Neuronal stem cell (in vitro differentiated cells): ENCODE data around the gene LST1.
A peak's percentile ranks its signal among the peaks of the same experiment; 100 is the strongest.
"Not testable (repeated sequence)": the region's sequence is repeated elsewhere in the genome, so short reads cannot be mapped to it uniquely, and the experiment has no call there.

Source experiments
- DNase-seq: peaks from one replicate; pipeline ENCODE4 v3.0.0-alpha.2; 2013; ENCODE audit warnings: low spot score
- H2AFZ ChIP-seq: one replicate; pipeline ENCODE4 v1.6.1; 2013; ENCODE audit warnings: mild to moderate bottlenecking, low read length, inconsistent platforms
- H2AK5ac ChIP-seq: 2 replicates; pipeline ENCODE4 v1.6.1; 2013; ENCODE audit warnings: low read depth, mild to moderate bottlenecking, inconsistent platforms, low read length, moderate library complexity, mixed read lengths
- H2BK120ac ChIP-seq: 2 replicates; pipeline ENCODE4 v1.6.1; 2013; ENCODE audit warnings: low read depth, mild to moderate bottlenecking, inconsistent platforms, low read length, moderate library complexity, mixed read lengths
- H2BK12ac ChIP-seq: one replicate; pipeline ENCODE4 v1.6.1; 2013; ENCODE audit warnings: low read length, inconsistent platforms
- H2BK15ac ChIP-seq: 2 replicates; pipeline ENCODE4 v1.6.1; 2013; ENCODE audit warnings: mild to moderate bottlenecking, low read length, inconsistent platforms, mixed read lengths
- H2BK5ac ChIP-seq: one replicate; pipeline ENCODE4 v1.6.1; 2013; ENCODE audit warnings: inconsistent platforms, mild to moderate bottlenecking, low read length, moderate library complexity
- H3K14ac ChIP-seq: one replicate; pipeline ENCODE4 v1.6.1; 2013; ENCODE audit warnings: low read length, inconsistent platforms
- H3K18ac ChIP-seq: 2 replicates; pipeline ENCODE4 v1.6.1; 2013; ENCODE audit warnings: low read length, inconsistent platforms
- H3K23ac ChIP-seq: 2 replicates; pipeline ENCODE4 v1.6.1; 2013; ENCODE audit warnings: low read depth, mild to moderate bottlenecking, mixed read lengths, low read length, inconsistent platforms; ENCODE audit not compliant: poor library complexity
- H3K27ac ChIP-seq: replicated peaks from 3 replicates; pipeline ENCODE4 v1.5.1; 2013; ENCODE audit warnings: low read length, inconsistent platforms
- H3K27me3 ChIP-seq, 3 experiments: 2 replicates each; pipeline ENCODE4 v1.6.1; 2013; ENCODE audit warnings: low read length in 3 of 3, mild to moderate bottlenecking in 2 of 3, inconsistent platforms in 1 of 3, low read depth in 1 of 3, mixed read lengths in 1 of 3, moderate library complexity in 1 of 3; ENCODE audit not compliant: control insufficient read depth in 3 of 3, insufficient read depth in 3 of 3
- H3K36me3 ChIP-seq, 2 donors: replicated peaks in 1 of 2; 2 replicates each; pipeline ENCODE4 v1.6.1; 2013; ENCODE audit warnings: low read length in 2 of 2; ENCODE audit not compliant: control insufficient read depth in 2 of 2, insufficient read depth in 2 of 2
- H3K4ac ChIP-seq: 2 replicates; pipeline ENCODE4 v1.6.1; 2013; ENCODE audit warnings: inconsistent platforms, mild to moderate bottlenecking, low read length, moderate library complexity
- H3K4me1 ChIP-seq, 2 donors: 1 replicate in 1 of 2; 2 replicates in 1 of 2; pipeline ENCODE4 v1.6.1; 2013; ENCODE audit warnings: low read length in 2 of 2, low read depth in 1 of 2; ENCODE audit not compliant: control insufficient read depth in 2 of 2, insufficient read depth in 1 of 2
- H3K4me2 ChIP-seq: one replicate; pipeline ENCODE4 v1.6.1; 2013; ENCODE audit warnings: mild to moderate bottlenecking, low read length, inconsistent platforms; ENCODE audit not compliant: insufficient read depth, poor library complexity, severe bottlenecking
- H3K4me3 ChIP-seq, 2 donors: 2 replicates each; pipeline ENCODE4 v1.5.1; 2013; ENCODE audit warnings: low read length in 2 of 2, mild to moderate bottlenecking in 2 of 2, inconsistent platforms in 1 of 2, moderate library complexity in 1 of 2
- H3K79me1 ChIP-seq: one replicate; pipeline ENCODE4 v1.6.1; 2013; ENCODE audit warnings: low read depth, mild to moderate bottlenecking, inconsistent platforms, low read length, moderate library complexity
- H3K9ac ChIP-seq: one replicate; pipeline ENCODE4 v1.6.1; 2013; ENCODE audit warnings: mild to moderate bottlenecking, low read depth, low read length, inconsistent platforms; ENCODE audit not compliant: poor library complexity
- H3K9me3 ChIP-seq, 2 donors: replicated peaks in 1 of 2; 2 replicates each; pipeline versions ENCODE3 to v1.6.1; 2013; ENCODE audit warnings: low read length in 2 of 2, mild to moderate bottlenecking in 2 of 2, inconsistent platforms in 1 of 2, low read depth in 1 of 2, mixed read lengths in 1 of 2, moderate library complexity in 1 of 2; ENCODE audit not compliant: control insufficient read depth in 2 of 2, insufficient read depth in 1 of 2
- H4K8ac ChIP-seq: one replicate; pipeline ENCODE4 v1.6.1; 2013; ENCODE audit warnings: low read depth, mild to moderate bottlenecking, inconsistent platforms, low read length, moderate library complexity
- H4K91ac ChIP-seq: one replicate; pipeline ENCODE4 v1.6.1; 2013; ENCODE audit warnings: low read length, low read depth, mild to moderate bottlenecking, inconsistent platforms; ENCODE audit not compliant: poor library complexity
- WGBS, 2 donors: extraction: QIAGEN DNeasy Blood & Tissue Kit; methylation state at CpG; one replicate each; pipeline ENCODE4 v1.1.7; 2013; ENCODE audit warnings: missing lambda C conversion rate in 2 of 2, mixed read lengths in 1 of 2; ENCODE audit not compliant: insufficient read length in 2 of 2, insufficient replicate concordance in 1 of 2; ENCODE audit errors: extremely low coverage in 2 of 2; 5-methylcytosine and 5-hydroxymethylcytosine counted together

LST1 gene

DNA sequence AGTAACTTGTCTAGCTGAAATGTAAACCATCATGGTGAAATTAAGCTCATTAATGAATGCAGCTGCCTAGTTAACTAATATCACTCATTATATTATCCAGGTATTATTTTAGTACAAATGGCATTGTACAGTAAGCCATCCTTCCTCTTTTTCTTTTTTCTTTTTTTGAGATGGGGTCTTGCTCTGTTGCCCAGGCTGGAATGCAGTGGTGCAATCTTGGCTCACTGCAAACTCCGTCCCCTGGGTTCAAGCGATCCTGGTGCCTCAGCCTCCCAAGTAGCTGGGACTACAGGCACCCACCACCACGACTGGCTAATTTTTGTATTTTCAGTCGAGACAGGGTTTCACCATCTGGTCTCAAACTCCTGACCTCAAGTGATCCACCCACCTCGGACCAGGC, 4.6 kb downstream of the LST1 start:
- H3K9ac ChIP-seq, H3K36me3 ChIP-seq, H3K14ac ChIP-seq, H3K4me2 ChIP-seq, H2BK5ac ChIP-seq, H3K4me1 ChIP-seq, H2AK5ac ChIP-seq, H3K23ac ChIP-seq, H3K9me3 ChIP-seq, H4K91ac ChIP-seq, H3K4ac ChIP-seq, H3K27ac ChIP-seq, H2BK15ac ChIP-seq, H4K8ac ChIP-seq, H2BK12ac ChIP-seq, DNase-seq, H2AFZ ChIP-seq, H3K18ac ChIP-seq, H3K4me3 ChIP-seq, H3K79me1 ChIP-seq, H2BK120ac ChIP-seq: not testable (repeated sequence)
- peaks cover 0 to 11% (median 0%) of the 10 kb centered on the region in 3 experiments for H3K27me3 ChIP-seq
- WGBS, 2 donors: no CpG with 5 or more reads among the region's 5 CpGs

DNA sequence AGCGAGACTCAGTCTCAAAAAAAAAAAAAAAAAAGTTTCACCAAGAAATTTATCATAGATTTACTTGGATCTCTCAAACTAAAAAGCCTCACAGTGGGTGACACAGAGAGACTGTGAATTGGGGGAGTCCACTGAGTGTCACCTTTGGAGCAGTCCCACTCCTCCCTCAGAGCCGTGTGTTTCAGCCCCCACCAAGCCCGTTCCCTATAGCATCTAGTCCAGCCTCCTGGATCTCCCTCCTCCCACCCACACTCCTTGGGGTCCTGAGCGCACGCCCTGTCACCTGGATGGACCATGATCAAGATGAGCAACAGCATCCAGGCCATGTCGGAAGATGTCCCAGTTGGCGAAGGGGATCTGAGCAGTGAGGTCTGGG, 6.3 kb downstream of the LST1 start:
- Histone ChIP-seq H2BK120ac (peak overlapping the region; percentile 56), H2BK5ac (no peak overlapping the region), H3K9me3 (peaks cover 0 to 4% of the 10 kb centered on the region in 2 donors), H2AFZ (no peak overlapping the region), H2BK15ac (peak overlapping the region; percentile 10), H3K4me3 (no peak overlapping the region), H3K23ac (no peak overlapping the region), H3K79me1 (no peaks in the 10 kb centered on the region), H3K27me3 (peaks cover 0 to 11% (median 0%) of the 10 kb centered on the region in 3 experiments), H3K18ac (peak overlapping the region; percentile 35), H3K27ac (no peak overlapping the region), H3K36me3 (no peaks in the 10 kb centered on the region), H2BK12ac (peak overlapping the region; percentile 60), H2AK5ac (peak overlapping the region; percentile 25), H4K8ac (peak overlapping the region; percentile 23), H3K4me1 (peaks cover 0 to 4% of the 10 kb centered on the region in 2 donors), H3K14ac (no peak overlapping the region), H3K9ac (no peak overlapping the region), H3K4ac (no peak overlapping the region), H3K4me2 (no peak overlapping the region), H4K91ac (no peak overlapping the region)
- WGBS, 2 donors: no CpG with 5 or more reads among the region's 7 CpGs
- no peak for DNase-seq

DNA sequence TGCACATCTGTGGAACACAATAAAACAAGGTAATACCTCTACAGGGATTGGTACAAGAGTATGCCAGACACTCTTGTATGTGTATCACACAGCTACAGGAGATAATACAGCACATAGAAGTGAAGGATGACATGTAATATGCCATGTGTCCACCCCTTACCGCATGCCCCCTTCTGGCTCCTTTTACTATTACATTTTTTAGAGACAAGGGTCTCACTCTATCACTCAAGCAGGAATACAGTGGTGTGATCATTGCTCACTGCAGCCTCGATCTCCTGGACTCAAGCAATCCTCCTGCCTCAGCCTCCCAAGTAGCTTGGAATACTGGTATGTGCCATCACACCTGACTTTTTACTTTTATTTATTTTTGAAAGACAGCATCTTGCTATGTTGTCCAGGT, 10.9 kb downstream of the LST1 start:
- WGBS, 2 donors: no CpG with 5 or more reads among the region's 2 CpGs
- H2BK15ac ChIP-seq: no peak overlapping the region
- no peak overlapping the region for H2BK5ac ChIP-seq
- H3K4me3 ChIP-seq: no peak overlapping the region
- no peak overlapping the region for H2AK5ac ChIP-seq
- no peak overlapping the region for H3K23ac ChIP-seq
- no peak overlapping the region for H2BK120ac ChIP-seq
- no peak overlapping the region for H2AFZ ChIP-seq
- H3K4me1 ChIP-seq: no peaks in the 10 kb centered on the region
- H4K8ac ChIP-seq: no peak overlapping the region
- H3K18ac ChIP-seq: no peak overlapping the region
- no peak overlapping the region for H3K9ac ChIP-seq
- no peak overlapping the region for H2BK12ac ChIP-seq
- no peaks in the 10 kb centered on the region for H3K27me3 ChIP-seq
- no peaks in the 10 kb centered on the region for H3K79me1 ChIP-seq
- H3K14ac ChIP-seq: no peak overlapping the region
- peaks cover 0 to 4% of the 10 kb centered on the region in 2 donors for H3K9me3 ChIP-seq
- no peak overlapping the region for H3K4ac ChIP-seq
- H3K4me2 ChIP-seq: no peak overlapping the region
- no peak overlapping the region for H4K91ac ChIP-seq
- DNase-seq: no peak
- no peaks in the 10 kb centered on the region for H3K36me3 ChIP-seq
- no peak overlapping the region for H3K27ac ChIP-seq

DNA sequence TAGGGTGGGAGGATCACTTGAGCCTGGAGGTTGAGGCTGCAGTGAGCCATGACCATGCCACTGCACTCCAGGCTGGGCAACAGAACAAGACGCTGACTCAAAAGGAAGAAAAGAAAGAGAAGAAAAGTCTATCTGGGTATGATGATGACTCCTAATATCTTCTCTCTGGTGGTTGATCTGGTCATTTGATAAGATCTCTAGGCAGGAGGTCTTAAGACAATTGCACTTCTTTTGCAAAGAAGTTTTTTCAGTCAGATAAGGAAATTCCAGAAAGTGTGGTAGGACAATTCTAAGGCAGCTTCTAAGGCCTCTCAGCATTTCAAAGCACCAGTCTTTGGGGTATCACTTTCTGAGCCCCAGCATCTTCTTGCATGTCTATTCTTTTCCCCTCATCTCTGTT, 21.2 kb downstream of the LST1 start:
- Histone ChIP-seq H2BK12ac (no peak overlapping the region), H2BK15ac (no peak overlapping the region), H2BK5ac (no peak overlapping the region), H3K23ac (no peak overlapping the region), H3K9me3 (no peaks in the 10 kb centered on the region), H4K8ac (no peak overlapping the region), H2AK5ac (no peak overlapping the region), H3K4me2 (no peak overlapping the region), H3K4me1 (no peaks in the 10 kb centered on the region), H3K27ac (no peak overlapping the region), H3K36me3 (no peaks in the 10 kb centered on the region), H2BK120ac (no peak overlapping the region), H3K4me3 (no peak overlapping the region), H3K9ac (no peak overlapping the region), H3K79me1 (no peaks in the 10 kb centered on the region), H3K4ac (no peak overlapping the region), H3K27me3 (peaks cover 0 to 12% (median 0%) of the 10 kb centered on the region in 3 experiments), H2AFZ (no peak overlapping the region), H3K14ac (no peak overlapping the region), H3K18ac (no peak overlapping the region), H4K91ac (no peak overlapping the region)
- no CpG with 5 or more reads among the region's 1 CpG for WGBS, 2 donors
- DNase-seq: no peak
